SU-DHL-6 (cell line): ENCODE data around the gene DGKB.

Experiments
- CTCF ChIP-seq: fragments of 200-600 bp; sonication (generic); IDR thresholded peaks from one replicate; pipeline ENCODE4 v1.5.1; 2017; ENCODE audit warnings: antibody characterized with exemption, mild to moderate bottlenecking, low read length, moderate library complexity; ENCODE audit not compliant: insufficient read depth, poor library complexity, severe bottlenecking
- EZH2phosphoT487 ChIP-seq: fragments of 200-600 bp; sonication (generic), shearing (Covaris generic); conservative IDR thresholded peaks from 2 replicates; pipeline ENCODE4 v1.6.1; 2018; ENCODE audit warnings: mild to moderate bottlenecking, antibody characterized with exemption, low read length, moderate library complexity, mixed read lengths

- TF ChIP-seq CTCF: no peak
- TF ChIP-seq EZH2phosphoT487: no peak
These were observed 524.8 kb downstream of the DGKB start for GRCh38 chr7:14377646-14378266.
